SK-N-SH treated with all-trans-retinoic acid at 6 μM for 48 hours (cell line): ENCODE data around the gene STARD4.

Source experiments
- ATAC-seq: fragments of 200-7000 bp; cut with Tn5 transposase; 3 replicates; pipeline ENCODE4 v1.9.1; 2020; ENCODE audit warnings: mild to moderate bottlenecking, moderate library complexity
- ARNTL ChIP-seq: fragments of 450-650 bp; formaldehyde crosslinking; IDR thresholded peaks from 2 replicates; pipeline ENCODE4 v1.5.0; 2020; ENCODE audit warnings: low read depth, mild to moderate bottlenecking, moderate library complexity, borderline replicate concordance
- BACH2 ChIP-seq: fragments of 250-450 bp; sonication (Bioruptor Pico); IDR thresholded peaks from 2 replicates; pipeline ENCODE4 v1.9.0; 2021; ENCODE audit warnings: mild to moderate bottlenecking, borderline replicate concordance
- CSRNP3 ChIP-seq: fragments of 250-450 bp; sonication (Bioruptor Pico); IDR thresholded peaks from 2 replicates; pipeline ENCODE4 v1.5.1; 2021; ENCODE audit warnings: mild to moderate bottlenecking, moderate library complexity
- ISL1 ChIP-seq: fragments of 250-450 bp; sonication (Bioruptor Pico); IDR thresholded peaks from 2 replicates; pipeline ENCODE4 v2.1.2; 2022; ENCODE audit warnings: mild to moderate bottlenecking, moderate library complexity
- OSR1 ChIP-seq: fragments of 250-450 bp; sonication (Bioruptor Pico); IDR thresholded peaks from 2 replicates; pipeline ENCODE4 v1.8.0; 2022; ENCODE audit warnings: moderate library complexity, mild to moderate bottlenecking, inconsistent platforms
- PATZ1 ChIP-seq: fragments of 250-450 bp; sonication (Bioruptor Pico); IDR thresholded peaks from 2 replicates; pipeline ENCODE4 v1.8.0; 2020; ENCODE audit warnings: mild to moderate bottlenecking, moderate library complexity, borderline replicate concordance
- POU6F1 ChIP-seq: fragments of 250-450 bp; sonication (Bioruptor Pico); IDR thresholded peaks from 2 replicates; pipeline ENCODE4 v1.8.0; 2021; ENCODE audit warnings: low read depth, mild to moderate bottlenecking, moderate library complexity, borderline replicate concordance
- PPARA ChIP-seq: fragments of 250-450 bp; sonication (Bioruptor Pico); IDR thresholded peaks from 2 replicates; pipeline ENCODE4 v1.5.0; 2020; ENCODE audit warnings: mild to moderate bottlenecking, borderline replicate concordance
- SNAI2 ChIP-seq: fragments of 250-450 bp; sonication (Bioruptor Pico); IDR thresholded peaks from 2 replicates; pipeline ENCODE4 v1.5.0; 2020; ENCODE audit warnings: mild to moderate bottlenecking, moderate library complexity
- TCF4 ChIP-seq: fragments of 250-450 bp; sonication (Bioruptor Pico); IDR thresholded peaks from 2 replicates; pipeline ENCODE4 v1.8.0; 2021; ENCODE audit warnings: mild to moderate bottlenecking, moderate library complexity, borderline replicate concordance
- TOX ChIP-seq: fragments of 250-450 bp; sonication (Bioruptor Pico); IDR thresholded peaks from 2 replicates; pipeline ENCODE4 v1.8.0; 2021; ENCODE audit warnings: mild to moderate bottlenecking, moderate library complexity, borderline replicate concordance
- TSHZ2 ChIP-seq: fragments of 250-450 bp; sonication (Bioruptor Pico); IDR thresholded peaks from 2 replicates; pipeline ENCODE4 v1.5.0; 2020; ENCODE audit warnings: mild to moderate bottlenecking, moderate library complexity
- ZC3H10 ChIP-seq: fragments of 250-450 bp; sonication (Bioruptor Pico); IDR thresholded peaks from 2 replicates; pipeline ENCODE4 v1.5.1; 2021; ENCODE audit warnings: mild to moderate bottlenecking, moderate library complexity
- ZFP30 ChIP-seq: fragments of 450-650 bp; formaldehyde crosslinking; IDR thresholded peaks from 2 replicates; pipeline ENCODE4 v1.5.0; 2022; ENCODE audit warnings: mild to moderate bottlenecking, moderate library complexity
- ZNF565 ChIP-seq: fragments of 450-650 bp; formaldehyde crosslinking; conservative IDR thresholded peaks from 2 replicates; pipeline ENCODE4 v1.5.0; 2020; ENCODE audit warnings: low read depth, mild to moderate bottlenecking, moderate library complexity
- ZNF8 ChIP-seq: fragments of 450-650 bp; formaldehyde crosslinking; IDR thresholded peaks from 2 replicates; pipeline ENCODE4 v1.5.0; 2020; ENCODE audit warnings: mild to moderate bottlenecking, moderate library complexity

The STARD4 gene

GRCh38 chr5:111478898-111479297 is 33.4 kb downstream of the STARD4 start:
- TF ChIP-seq PPARA (no peak), TCF4 (CRISPR knock-in tag) (no peak)
- ATAC-seq: no peak

- no peak for TF ChIP-seq BACH2 (CRISPR knock-in tag)
- TF ChIP-seq SNAI2 (CRISPR knock-in tag): no peak
- TF ChIP-seq ZNF565 (CRISPR knock-in tag): no peak
- no peak for TF ChIP-seq ZC3H10 (CRISPR knock-in tag)
- TF ChIP-seq ZNF8 (CRISPR knock-in tag): no peak
- TF ChIP-seq ZFP30 (CRISPR knock-in tag): no peak
- TF ChIP-seq PATZ1 (CRISPR knock-in tag): no peak
- no peak for TF ChIP-seq ARNTL (CRISPR knock-in tag)
Measured at GRCh38 chr5:111478266-111478665, 34.1 kb downstream of the STARD4 start.

GRCh38 chr5:111472579-111472978 is 39.8 kb downstream of the STARD4 start:
- ATAC-seq: peak; percentile 45; the same call in 1 of the 3 replicates
- no peak for TF ChIP-seq TOX (CRISPR knock-in tag)
- peak; percentile 43; the same call in 1 of the 2 replicates for TF ChIP-seq TSHZ2 (CRISPR knock-in tag)
- TF ChIP-seq, all 23 proteins: peak for 1

More at GRCh38 chr5:111478266-111478665, 34.1 kb downstream of the STARD4 start:
- ATAC-seq: peak; percentile 59; the same call in 2 of the 3 replicates

- TF ChIP-seq TSHZ2 (CRISPR knock-in tag) (no peak), SNAI2 (CRISPR knock-in tag) (no peak), ZFP30 (CRISPR knock-in tag) (no peak), TOX (CRISPR knock-in tag) (no peak), CSRNP3 (CRISPR knock-in tag) (no peak), ZNF8 (CRISPR knock-in tag) (no peak), PATZ1 (CRISPR knock-in tag) (no peak), ISL1 (no peak), OSR1 (no peak), BACH2 (CRISPR knock-in tag) (no peak), POU6F1 (CRISPR knock-in tag) (no peak)
- no peak for ATAC-seq
Measured at GRCh38 chr5:111472096-111472495, 40.2 kb downstream of the STARD4 start.
